ENCODE measurements around the gene FAM234B. TPM values are rescaled to one million over a fixed set of nuclear protein-coding genes. Genes with fewer than 3 reads are reported as not detected.

Gene FAM234B
- total RNA-seq, 1 experiment from 2014 or later, result 20.8 TPM

- no peak for TF ChIP-seq CTCF (conservative IDR thresholded peaks at IDR 0.05)
- no peaks in the 10 kb centered on the region for H4K20me1 ChIP-seq (ENCODE audit: control insufficient read depth, insufficient read depth, insufficient read length)
- H3K18ac ChIP-seq (ENCODE audit: insufficient read length, low read depth, low read length), result no peak overlapping the region
- H4K91ac ChIP-seq (ENCODE audit: insufficient read length, low read depth, low read length), result no peak overlapping the region
- Mint-ChIP-seq H3K36me3 (ENCODE audit: insufficient read depth in 1 of 3, low read depth in 3 of 3) (no peaks in the 10 kb centered on the region), H3K27me3 (ENCODE audit: low read depth) (peaks cover 15% of the 10 kb centered on the region), H3K9me3 (no peaks in the 10 kb centered on the region), H3K4me3 (no peak overlapping the region), H3K27ac (no peak overlapping the region), H3K4me1 (peaks cover 28 to 42% of the 10 kb centered on the region in 2 experiments)
- H3T11ph ChIP-seq (ENCODE audit: low read length), result no peak overlapping the region
- no peak overlapping the region for H4K8ac ChIP-seq (replicated peaks; ENCODE audit: insufficient read length, low read depth, low read length)
- no peak overlapping the region for H3K4me2 ChIP-seq (ENCODE audit: insufficient read depth, insufficient read length, low read length)
- H3K56ac ChIP-seq (ENCODE audit: insufficient read length, low read depth, low read length), result no peak overlapping the region
- no peak overlapping the region for H2BK12ac ChIP-seq (ENCODE audit: insufficient read length, low read depth, low read length)
- no peaks in the 10 kb centered on the region for H3K27me3 ChIP-seq (ENCODE audit: insufficient read depth, low read length)
- no peaks in the 10 kb centered on the region for H3K9me3 ChIP-seq (ENCODE audit: control insufficient read depth, low read depth, low read length)
- DNase-seq, result no peak
- H2BK20ac ChIP-seq (ENCODE audit: low read depth, low read length, poor library complexity, severe bottlenecking), result no peak overlapping the region
- no peak overlapping the region for H3K27ac ChIP-seq (ENCODE audit: insufficient read length, low read depth, low read length)
- H3K79me2 ChIP-seq (ENCODE audit: insufficient read depth, low read length), result no peaks in the 10 kb centered on the region
- whole genome bisulfite sequencing (ENCODE audit: extremely low coverage, insufficient read length, low lambda C conversion rate), result no CpG with 5 or more reads among the region's 2 CpGs
- no peak overlapping the region for H4K5ac ChIP-seq (ENCODE audit: insufficient read length, low read depth, low read length)
- no peak overlapping the region for H3K9ac ChIP-seq (ENCODE audit: extremely low read depth, insufficient read length, low read length)
- H2BK120ac ChIP-seq (ENCODE audit: low read depth, low read length, poor library complexity, severe bottlenecking), result no peak overlapping the region
- H3K14ac ChIP-seq (ENCODE audit: insufficient read depth, low read length), result no peak overlapping the region
- H3K79me1 ChIP-seq (ENCODE audit: insufficient read depth, low read depth, low read length, poor library complexity, severe bottlenecking), result no peaks in the 10 kb centered on the region
- H2BK5ac ChIP-seq (ENCODE audit: insufficient read length, low read length), result no peak overlapping the region
- H3K4me1 ChIP-seq (ENCODE audit: insufficient read depth, low read length), result no peaks in the 10 kb centered on the region; the same call in 1 of the 2 replicates
- no peak overlapping the region for H3K23ac ChIP-seq (ENCODE audit: insufficient read length, low read depth, low read length)
- no peak overlapping the region for H2AK5ac ChIP-seq (ENCODE audit: insufficient read length, low read length)
- peaks cover 3% of the 10 kb centered on the region for H3K23me2 ChIP-seq (ENCODE audit: insufficient read length, low read depth, low read length, poor library complexity, severe bottlenecking)
- H2BK15ac ChIP-seq (ENCODE audit: low read depth, low read length), result no peak overlapping the region
- no peak overlapping the region for H2AFZ ChIP-seq (ENCODE audit: low read length)
- no peak overlapping the region for H3K4ac ChIP-seq (ENCODE audit: low read depth, low read length)
Observed at GRCh38 chr12:13041224-13041623, 3.0 kb upstream of the FAM234B start.
